Activated naive CD4-positive, alpha-beta T cell treated with anti-CD3 and anti-CD28 coated beads for 36 hours (primary cell): ENCODE data around the gene MAPK13. TPM values are rescaled to one million over a fixed set of nuclear protein-coding genes. Genes with fewer than 3 reads are reported as not detected.
A peak's percentile ranks its signal among the peaks of the same experiment; 100 is the strongest.
"Not testable (repeated sequence)": the region's sequence is repeated elsewhere in the genome, so short reads cannot be mapped to it uniquely, and the experiment has no call there.

ENCODE experiments used
- CTCF ChIA-PET: fragments of 350-600 bp; sonication (Branson Sonifier 250); formaldehyde crosslinking; loops from one replicate; lab custom pipeline; 2021; ENCODE audit warnings: antibody characterized with exemption; lab: Charles Lee
- DNase-seq: peaks from one replicate; pipeline ENCODE4 v3.0.0-alpha.2; 2020
- H3K27ac Mint-ChIP-seq: one replicate; pipeline ENCODE4 v1.8.0; 2021; ENCODE audit warnings: mild to moderate bottlenecking, mixed read lengths
- H3K27me3 Mint-ChIP-seq: one replicate; pipeline ENCODE4 v1.8.0; 2021; ENCODE audit warnings: low read depth, mixed read lengths
- H3K36me3 Mint-ChIP-seq: one replicate; pipeline ENCODE4 v1.8.0; 2021; ENCODE audit warnings: low read depth, mixed read lengths
- H3K4me1 Mint-ChIP-seq: one replicate; pipeline ENCODE4 v1.8.0; 2021; ENCODE audit warnings: low read depth, mixed read lengths
- H3K4me3 Mint-ChIP-seq: one replicate; pipeline ENCODE4 v1.8.0; 2021; ENCODE audit warnings: mild to moderate bottlenecking, moderate library complexity, mixed read lengths
- H3K9me3 Mint-ChIP-seq: one replicate; pipeline ENCODE4 v1.8.0; 2021; ENCODE audit warnings: mixed read lengths
- intact Hi-C: fragments of 100-400 bp; cut with micrococcal nuclease; formaldehyde crosslinking; loops from one replicate; pipeline ENCODE4 v1.15.1; 2023
- total RNA-seq, 2 experiments: library from RNA; stranded (reverse); gene quantifications; one replicate each; pipeline ENCODE4 v1.2.3, GENCODE V29; 2021

MAPK13 gene
- total RNA-seq, 2 experiments from 2014 or later = 49.8 to 51.4 TPM

GRCh38 chr6:36122495-36123269 is 7.6 kb upstream of the MAPK13 start:
- Mint-ChIP-seq H3K9me3 (no peaks in the 10 kb centered on the region), H3K27ac (no peak overlapping the region), H3K4me3 (no peak overlapping the region), H3K27me3 (no peaks in the 10 kb centered on the region), H3K36me3 (peaks cover 5% of the 10 kb centered on the region), H3K4me1 (peaks cover 82% of the 10 kb centered on the region)
- no peak for DNase-seq
- CTCF ChIA-PET = interaction anchor here (0.6 to 4.2 kb wide), 6 partner anchors 9 to 95 kb away, joined by 3 to 33 read pairs (median 4); partner anchors contain the start of genes MAPK13 and MAPK14
- intact Hi-C loops = loop anchor here (1.0 to 10.0 kb wide), 8 partner anchors 74 to 560 kb away; partner anchors contain the start of genes BRPF3, SRSF3 and STK38

GRCh38 chr6:36123270-36124139 is 6.8 kb upstream of the MAPK13 start:
- CTCF ChIA-PET = interaction anchor here (0.6 to 4.2 kb wide), 9 partner anchors 8 to 137 kb away, joined by 3 to 33 read pairs (median 5); partner anchors contain the start of genes MAPK13 and MAPK14
- intact Hi-C loops = loop anchor here (1.0 to 10.0 kb wide), 8 partner anchors 73 to 559 kb away; partner anchors contain the start of genes BRPF3, SRSF3 and STK38
- peak; percentile 97 for DNase-seq
- H3K9me3 Mint-ChIP-seq = no peaks in the 10 kb centered on the region
- H3K27ac Mint-ChIP-seq = peak overlapping the region; percentile 67
- H3K36me3 Mint-ChIP-seq = peaks cover 2% of the 10 kb centered on the region
- H3K4me3 Mint-ChIP-seq = no peak overlapping the region
- H3K4me1 Mint-ChIP-seq = peaks cover 77% of the 10 kb centered on the region
- no peaks in the 10 kb centered on the region for H3K27me3 Mint-ChIP-seq

DNA sequence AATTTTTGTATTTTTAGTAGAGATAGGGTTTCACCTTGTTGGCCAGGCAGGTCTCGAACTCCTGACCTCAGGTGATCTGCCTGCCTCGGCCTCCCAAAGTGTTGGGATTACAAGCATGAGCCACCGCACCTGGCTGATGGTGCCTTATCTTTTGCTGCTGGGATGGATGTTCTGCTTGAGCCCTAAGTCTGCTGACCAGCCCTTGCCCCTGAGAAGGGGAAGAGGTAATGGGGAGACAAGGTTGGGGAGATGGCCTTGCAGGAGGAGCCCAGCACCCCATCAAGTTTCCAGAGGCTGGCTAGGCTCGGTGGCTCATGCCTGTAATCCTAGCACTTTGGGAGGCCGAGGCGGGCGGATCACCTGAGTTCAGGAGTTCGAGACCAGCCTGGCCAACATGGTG is 6.0 kb upstream of the MAPK13 start:
- not testable (repeated sequence) for H3K4me3 Mint-ChIP-seq

GRCh38 chr6:36124881-36125280 is 5.4 kb upstream of the MAPK13 start:
- no peaks in the 10 kb centered on the region for H3K27me3 Mint-ChIP-seq
- H3K36me3 Mint-ChIP-seq = no peaks in the 10 kb centered on the region
- H3K4me3 Mint-ChIP-seq = no peak overlapping the region
- no peak for DNase-seq
- H3K4me1 Mint-ChIP-seq = peaks cover 70% of the 10 kb centered on the region
- CTCF ChIA-PET = interaction anchor here (1.6 kb wide), 1 partner anchor 30 kb away, joined by 8 read pairs; no protein-coding TSS in a partner anchor
- H3K27ac Mint-ChIP-seq = no peak overlapping the region
- no peaks in the 10 kb centered on the region for H3K9me3 Mint-ChIP-seq
- intact Hi-C loops = loop anchor here (5.0 to 10.0 kb wide), 5 partner anchors 208 to 557 kb away; partner anchors contain the start of genes SRSF3 and STK38

More for the DNA sequence above, 6.0 kb upstream of the MAPK13 start:
- not testable (repeated sequence) for H3K36me3 Mint-ChIP-seq, H3K27ac Mint-ChIP-seq, H3K27me3 Mint-ChIP-seq, DNase-seq, H3K9me3 Mint-ChIP-seq
- intact Hi-C loops = loop anchor here (5.0 to 10.0 kb wide), 5 partner anchors 207 to 558 kb away; partner anchors contain the start of genes SRSF3 and STK38
- CTCF ChIA-PET = interaction anchor here (0.6 to 4.2 kb wide), 5 partner anchors 7 to 137 kb away, joined by 3 to 33 read pairs (median 5); partner anchors contain the start of gene MAPK13
- peaks cover 73% of the 10 kb centered on the region for H3K4me1 Mint-ChIP-seq

DNA sequence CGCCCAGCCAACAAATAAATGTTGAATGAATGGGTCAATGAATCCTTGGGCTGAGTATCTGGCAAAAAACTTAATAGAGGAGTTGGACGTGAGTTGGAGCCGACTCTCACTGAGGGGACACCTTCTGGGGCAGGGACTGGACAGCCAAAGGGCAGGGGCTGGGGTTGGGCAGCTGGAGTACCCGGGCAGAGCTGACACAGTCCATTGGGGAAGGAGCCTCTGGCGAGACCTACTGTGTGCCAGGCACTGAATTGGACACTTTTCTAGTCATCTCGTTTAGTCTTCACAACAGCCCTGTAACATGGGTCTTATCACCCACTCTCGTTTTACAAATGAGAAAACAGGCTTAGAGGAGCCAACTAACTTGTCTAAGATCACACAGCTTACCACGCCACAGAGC is 4.7 kb upstream of the MAPK13 start:
- no peak for DNase-seq
- H3K36me3 Mint-ChIP-seq = no peaks in the 10 kb centered on the region
- H3K9me3 Mint-ChIP-seq = no peaks in the 10 kb centered on the region
- peaks cover 63% of the 10 kb centered on the region for H3K4me1 Mint-ChIP-seq
- H3K27ac Mint-ChIP-seq = no peak overlapping the region
- intact Hi-C loops = loop anchor here (10.0 kb wide), 1 partner anchor 469 kb away; the partner anchor contains the start of gene SRSF3
- no peak overlapping the region for H3K4me3 Mint-ChIP-seq
- CTCF ChIA-PET = interaction anchor here (1.7 kb wide), 1 partner anchor 177 kb away, joined by 4 read pairs; no protein-coding TSS in a partner anchor
- no peaks in the 10 kb centered on the region for H3K27me3 Mint-ChIP-seq

DNA sequence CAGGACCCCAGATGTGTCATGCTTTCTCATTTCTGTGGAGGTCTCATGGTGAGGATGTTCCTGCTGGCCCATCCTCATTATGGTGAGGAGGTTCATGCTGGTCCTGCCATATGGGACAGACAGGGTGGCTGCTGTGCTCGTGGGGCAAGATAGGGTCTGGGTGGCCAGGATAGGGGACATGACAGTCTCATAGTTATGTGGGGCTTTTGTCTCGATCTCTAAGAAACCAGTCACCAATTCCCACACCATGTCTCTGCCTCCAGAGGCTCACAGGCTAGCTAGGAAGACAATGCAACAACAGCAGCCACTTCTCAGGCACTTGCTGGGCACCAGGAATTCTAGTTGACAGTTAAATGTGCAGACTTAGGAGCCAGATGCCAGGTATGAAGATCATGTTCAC is 4.2 kb upstream of the MAPK13 start:
- no peak overlapping the region for H3K4me3 Mint-ChIP-seq
- no peak overlapping the region for H3K27ac Mint-ChIP-seq

GRCh38 chr6:36126553-36127458 is 3.5 kb upstream of the MAPK13 start:
- H3K36me3 Mint-ChIP-seq = no peaks in the 10 kb centered on the region
- peak overlapping the region; percentile 20 for H3K27ac Mint-ChIP-seq
- H3K9me3 Mint-ChIP-seq = no peaks in the 10 kb centered on the region
- peak; percentile 58 for DNase-seq
- CTCF ChIA-PET = interaction anchor here (0.7 to 1.7 kb wide), 4 partner anchors 12 to 176 kb away, joined by 3 to 12 read pairs (median 6); no protein-coding TSS in a partner anchor
- no peaks in the 10 kb centered on the region for H3K27me3 Mint-ChIP-seq
- no peak overlapping the region for H3K4me3 Mint-ChIP-seq
- intact Hi-C loops = loop anchor here (10.0 kb wide), 1 partner anchor 468 kb away; the partner anchor contains the start of gene SRSF3
- H3K4me1 Mint-ChIP-seq = peaks cover 52% of the 10 kb centered on the region

More for the DNA sequence above, 4.2 kb upstream of the MAPK13 start:
- intact Hi-C loops = loop anchor here (10.0 kb wide), 1 partner anchor 469 kb away; the partner anchor contains the start of gene SRSF3
- CTCF ChIA-PET = interaction anchor here (0.7 to 1.7 kb wide), 4 partner anchors 11 to 176 kb away, joined by 3 to 12 read pairs (median 6); no protein-coding TSS in a partner anchor
- no peaks in the 10 kb centered on the region for H3K27me3 Mint-ChIP-seq
- no peaks in the 10 kb centered on the region for H3K9me3 Mint-ChIP-seq
- no peaks in the 10 kb centered on the region for H3K36me3 Mint-ChIP-seq
- H3K4me1 Mint-ChIP-seq = peaks cover 58% of the 10 kb centered on the region
- DNase-seq = no peak

DNA sequence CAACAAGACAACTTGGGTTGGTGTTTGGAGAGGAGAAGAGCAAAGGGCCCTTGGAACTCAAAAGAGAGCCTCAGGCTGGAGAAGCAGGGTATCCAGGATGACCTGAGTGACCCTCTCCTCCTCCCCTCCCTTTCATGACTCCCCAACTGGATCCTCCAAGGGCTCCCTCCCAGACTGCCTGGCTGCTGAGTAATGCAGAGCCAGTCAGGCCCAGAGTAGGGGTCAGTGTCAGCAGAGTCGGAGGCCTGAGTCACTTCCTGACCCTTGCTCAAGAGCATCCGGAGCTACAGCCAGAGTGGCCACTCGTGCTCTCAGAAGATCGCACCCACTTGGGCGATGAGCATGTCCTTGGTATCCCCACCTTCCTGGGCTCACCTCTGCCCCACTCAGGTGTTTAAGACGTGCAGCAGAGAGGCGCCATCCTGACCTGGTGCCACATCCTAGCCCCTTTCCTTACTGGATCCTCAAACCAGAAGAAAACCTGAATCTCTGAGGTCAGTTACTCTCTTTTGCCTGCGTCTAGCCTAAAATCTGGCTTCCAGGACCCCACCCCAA is 2.8 kb upstream of the MAPK13 start:
- Mint-ChIP-seq H3K9me3 (no peaks in the 10 kb centered on the region), H3K4me3 (no peak overlapping the region), H3K27ac (no peak overlapping the region), H3K4me1 (peaks cover 52% of the 10 kb centered on the region), H3K36me3 (peaks cover 4% of the 10 kb centered on the region), H3K27me3 (no peaks in the 10 kb centered on the region)
- intact Hi-C loops = loop anchor here (10.0 kb wide), 1 partner anchor 467 kb away; the partner anchor contains the start of gene SRSF3
- CTCF ChIA-PET = interaction anchor here (1.3 to 1.7 kb wide), 3 partner anchors 32 to 175 kb away, joined by 4 to 12 read pairs (median 8); no protein-coding TSS in a partner anchor
- no peak for DNase-seq

- DNase-seq = no peak
- Mint-ChIP-seq H3K27me3 (no peaks in the 10 kb centered on the region), H3K36me3 (peaks cover 8% of the 10 kb centered on the region), H3K27ac (no peak overlapping the region), H3K9me3 (no peaks in the 10 kb centered on the region), H3K4me1 (peaks cover 53% of the 10 kb centered on the region), H3K4me3 (no peak overlapping the region)
- intact Hi-C loops = loop anchor here (10.0 kb wide), 1 partner anchor 467 kb away; the partner anchor contains the start of gene SRSF3
- CTCF ChIA-PET = no interaction called here
Observed at GRCh38 chr6:36128073-36128472, 2.2 kb upstream of the MAPK13 start.

GRCh38 chr6:36128793-36129192 is 1.5 kb upstream of the MAPK13 start:
- Mint-ChIP-seq H3K36me3 (peaks cover 15% of the 10 kb centered on the region), H3K27me3 (no peaks in the 10 kb centered on the region), H3K4me1 (peaks cover 53% of the 10 kb centered on the region), H3K27ac (no peak overlapping the region), H3K4me3 (no peak overlapping the region), H3K9me3 (no peaks in the 10 kb centered on the region)
- CTCF ChIA-PET = interaction anchor here (4.6 kb wide), 1 partner anchor 7 kb away, joined by 33 read pairs; no protein-coding TSS in a partner anchor
- no peak for DNase-seq
- intact Hi-C loops = loop anchor here (10.0 kb wide), 1 partner anchor 466 kb away; the partner anchor contains the start of gene SRSF3
